Activated CD4-positive, alpha-beta T cell treated with anti-CD3 and anti-CD28 coated beads, Interleukin-2, amount 50 U/mL, for 48 hours (primary cell): ENCODE results near the gene SFXN5.
A peak's percentile ranks its signal among the peaks of the same experiment; 100 is the strongest.

ENCODE experiments used
- DNase-seq, 2 experiments: peaks; one replicate each; pipeline ENCODE4 v3.0.0-alpha.2; 2020

SFXN5 gene

DNA sequence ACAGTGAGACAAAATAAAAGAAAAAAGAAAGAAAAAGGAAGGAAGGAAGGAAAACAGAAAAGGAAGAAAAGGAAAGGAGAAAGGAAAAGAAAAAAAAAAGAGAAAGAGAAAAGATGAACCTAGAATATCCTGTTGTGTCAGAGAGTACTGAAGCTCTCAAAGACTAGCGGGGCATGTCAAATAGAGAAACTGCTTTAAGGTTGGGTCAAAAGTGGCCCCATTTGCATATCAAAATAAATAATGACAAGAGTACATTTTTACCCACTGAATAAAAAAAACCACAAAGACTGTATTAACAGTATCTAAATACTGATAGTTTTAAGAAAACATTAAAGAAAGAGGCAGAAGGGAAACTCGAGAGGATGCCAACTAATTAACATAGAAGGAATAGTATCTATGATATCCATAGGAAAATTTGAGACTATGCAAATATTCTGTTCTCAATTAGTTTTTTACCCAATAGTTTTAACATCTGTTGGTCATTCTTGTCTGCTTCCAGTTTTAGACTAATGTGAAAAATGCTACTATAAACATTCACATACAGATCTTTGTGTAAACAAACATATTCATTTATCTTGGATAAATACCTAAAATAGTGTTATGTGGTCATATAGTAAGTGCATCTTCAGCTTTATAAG lies 53.2 kb downstream of the SFXN5 start:
- DNase-seq = no peak

DNA sequence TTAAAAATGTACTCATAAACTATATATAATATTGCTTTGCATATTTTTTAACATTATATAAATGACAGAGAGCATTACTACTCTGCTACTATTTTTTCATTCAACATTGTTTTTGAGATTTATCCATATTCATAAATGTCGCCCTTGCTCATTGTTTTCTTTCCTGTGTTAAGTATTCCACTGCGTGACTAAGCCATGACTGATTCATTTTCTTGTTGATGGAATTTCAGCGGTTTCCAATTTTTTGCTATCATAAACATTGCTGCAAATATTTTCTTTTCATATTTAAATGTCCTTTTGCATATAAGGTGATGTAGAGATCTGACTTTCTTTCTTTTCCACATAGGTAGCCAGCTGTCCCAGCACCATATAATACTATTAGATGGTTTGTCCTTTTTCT lies 57.6 kb downstream of the SFXN5 start:
- DNase-seq = no peak

DNA sequence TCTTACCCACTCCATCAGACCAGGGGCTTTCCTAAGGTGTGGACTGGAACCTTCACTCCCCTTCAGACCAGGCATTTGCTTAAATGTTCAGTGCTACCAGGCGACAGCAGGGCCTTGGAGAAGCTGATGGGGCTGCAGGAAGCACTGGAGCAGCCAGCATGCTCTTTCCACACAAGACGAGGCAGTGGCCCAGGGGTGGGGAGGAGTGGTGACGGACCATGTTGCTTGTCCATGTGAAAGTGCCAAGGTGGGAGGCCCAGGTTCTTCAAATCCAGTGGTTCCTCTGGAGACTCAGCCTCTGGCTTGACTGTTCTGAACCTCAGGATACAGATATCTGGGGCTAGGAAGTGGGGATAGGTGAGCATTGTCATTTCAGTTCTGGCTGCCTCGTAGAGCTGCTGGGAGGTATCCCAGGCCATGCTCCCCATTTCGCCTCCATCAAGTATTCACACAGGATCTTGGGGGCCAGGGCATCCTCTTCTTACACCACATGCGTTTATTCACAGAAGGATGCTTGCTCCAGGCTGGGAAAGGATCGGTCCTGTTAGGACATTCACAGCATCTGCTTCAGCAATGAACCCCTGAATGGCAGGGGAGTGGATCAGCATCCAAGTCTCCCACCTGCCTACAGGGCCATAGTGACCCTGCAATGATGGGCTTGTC lies 62.2 kb downstream of the SFXN5 start:
- DNase-seq = no peak

DNA sequence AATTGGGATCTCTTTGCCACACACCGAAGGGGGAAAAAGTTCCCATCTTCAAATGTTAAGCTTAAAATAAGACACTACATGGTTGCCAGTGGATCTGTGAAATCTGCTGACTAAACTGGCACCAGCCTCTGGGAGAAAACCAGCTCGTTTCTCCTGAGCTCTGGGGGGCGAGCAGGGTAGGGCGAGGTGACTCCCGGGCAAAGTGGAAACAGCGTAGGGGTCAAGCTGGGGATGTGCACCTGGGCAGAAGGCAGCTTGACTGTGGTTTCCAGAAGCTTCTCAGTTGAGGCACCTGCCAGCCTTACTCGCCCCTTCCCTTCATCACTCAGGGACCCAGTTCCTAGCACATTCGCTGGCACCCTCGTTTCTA lies 62.8 kb downstream of the SFXN5 start:
- DNase-seq = no peak

DNA sequence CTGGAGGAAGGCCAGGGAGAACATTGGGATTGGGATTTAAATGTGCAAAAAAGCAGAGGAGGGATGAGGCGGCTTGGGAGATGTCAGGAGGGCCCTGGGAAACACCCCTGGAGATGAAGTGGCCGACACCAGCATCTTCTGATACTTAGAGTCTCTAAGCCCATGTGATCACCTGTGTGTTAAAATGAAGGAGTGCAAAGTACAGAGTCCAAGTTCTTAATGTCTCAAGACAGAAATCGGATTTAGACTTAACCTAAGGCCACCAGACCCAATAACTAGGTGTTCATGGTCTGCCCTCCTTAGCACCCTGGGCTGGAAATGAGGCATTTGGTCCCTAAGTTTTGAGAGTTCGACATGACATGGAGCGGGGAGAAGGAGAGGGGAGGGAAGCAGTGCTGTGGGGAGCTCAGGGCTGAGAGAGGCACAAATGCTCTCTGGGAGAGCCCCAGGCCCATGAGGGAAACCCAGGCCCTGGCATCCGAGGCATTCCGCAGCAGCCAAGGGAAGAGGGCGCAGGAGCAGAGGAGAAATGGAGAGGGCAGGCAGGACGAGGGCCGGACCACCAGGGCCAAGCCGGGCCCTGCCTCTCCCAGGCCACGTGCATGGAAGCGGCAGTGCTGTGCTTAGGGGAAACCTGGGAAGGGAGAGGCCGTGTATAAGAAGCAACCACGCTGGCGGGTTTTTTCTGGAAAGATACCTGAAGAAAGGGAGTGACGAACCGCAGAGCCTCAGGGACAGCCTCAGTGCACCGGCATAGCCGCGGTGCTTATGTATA lies 63.3 kb downstream of the SFXN5 start:
- DNase-seq = no peak

DNA sequence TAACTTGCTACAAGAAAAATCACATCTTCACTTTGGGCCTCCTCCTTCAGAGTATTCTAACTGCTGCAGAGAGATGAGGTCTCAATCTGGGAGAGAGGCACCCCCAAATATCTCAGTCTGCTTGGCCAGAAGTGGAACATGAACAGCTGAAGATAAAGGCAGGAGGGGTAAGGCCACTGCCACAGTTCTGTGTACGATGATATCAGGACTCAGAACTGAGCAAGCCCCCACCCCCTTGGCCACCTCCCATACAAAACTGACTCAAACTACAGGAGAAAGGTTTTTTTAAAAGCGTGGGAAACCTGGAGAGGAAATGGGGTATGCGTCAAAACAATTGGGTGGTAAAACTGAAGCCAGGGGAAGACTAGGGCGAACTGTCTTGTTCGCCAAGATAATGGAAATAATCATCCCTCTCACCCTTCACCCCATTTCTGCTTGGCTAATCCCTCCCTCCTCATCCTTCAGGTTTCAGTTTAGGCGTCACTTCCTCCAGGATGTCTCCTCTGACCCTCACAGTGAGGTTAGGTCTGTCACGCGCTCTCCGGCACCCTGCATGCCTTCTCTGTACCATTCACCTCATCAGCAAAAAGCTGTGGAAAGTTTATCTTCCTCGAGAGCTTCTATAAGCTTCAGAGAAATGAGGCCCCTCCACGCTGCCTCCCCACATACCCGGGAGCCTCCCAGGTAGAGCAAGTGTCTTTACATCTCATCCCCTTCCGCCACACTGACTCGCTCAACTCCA lies 64.4 kb downstream of the SFXN5 start:
- DNase-seq = no peak

DNA sequence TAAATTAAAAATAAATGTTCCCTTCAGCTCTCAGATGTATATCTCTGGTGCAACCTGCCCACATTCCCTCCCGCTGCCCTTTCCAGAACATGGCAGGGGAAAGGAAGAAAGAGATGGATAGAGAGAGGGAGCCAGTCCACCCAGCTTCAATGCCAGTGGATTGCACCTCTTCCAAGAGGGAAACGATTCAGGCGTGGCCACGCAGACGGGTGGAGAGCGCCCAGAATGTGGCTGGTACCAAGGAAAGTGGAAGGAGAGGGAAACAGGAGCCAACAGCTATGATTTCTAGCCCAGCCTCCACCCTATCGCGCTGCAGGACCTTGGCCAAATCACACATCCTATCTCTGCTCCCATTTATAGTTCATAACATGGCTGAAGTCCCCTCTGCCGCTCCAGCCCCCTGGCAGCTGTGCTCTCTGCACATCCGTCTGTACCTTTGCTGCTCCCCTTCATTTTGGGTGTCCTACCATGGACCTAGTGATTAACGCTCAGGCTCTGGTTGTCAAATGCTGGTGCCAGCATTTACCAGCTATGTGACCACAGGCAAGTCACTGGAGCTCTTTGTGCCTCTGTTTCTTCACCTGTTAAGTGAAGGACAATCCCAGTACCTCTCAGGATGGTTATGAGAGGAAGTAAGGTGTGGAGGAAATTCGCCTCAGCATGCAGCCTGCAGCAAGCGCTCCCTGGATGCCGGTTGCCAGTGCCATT lies 66.5 kb downstream of the SFXN5 start:
- DNase-seq = no peak

DNA sequence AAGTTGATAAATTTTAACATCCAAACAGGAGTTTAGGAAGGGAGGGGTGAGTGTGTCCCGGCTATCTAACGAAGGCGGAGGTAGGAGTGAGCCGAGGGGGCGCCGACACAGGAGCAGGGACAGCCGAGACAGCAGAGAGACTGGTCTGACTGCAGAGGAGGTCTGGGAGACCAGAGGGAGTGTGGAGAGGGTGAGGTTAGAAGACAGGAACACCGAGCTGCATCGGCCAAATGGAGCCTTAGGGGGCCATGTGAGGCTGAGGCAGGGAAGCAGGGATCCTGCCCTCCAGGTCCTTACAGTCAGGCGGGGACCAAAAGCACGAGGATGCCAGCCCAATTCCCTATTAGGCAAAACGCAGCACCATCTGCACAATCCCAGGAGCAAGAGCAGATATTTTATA lies 67.0 kb downstream of the SFXN5 start:
- no peak for DNase-seq

DNA sequence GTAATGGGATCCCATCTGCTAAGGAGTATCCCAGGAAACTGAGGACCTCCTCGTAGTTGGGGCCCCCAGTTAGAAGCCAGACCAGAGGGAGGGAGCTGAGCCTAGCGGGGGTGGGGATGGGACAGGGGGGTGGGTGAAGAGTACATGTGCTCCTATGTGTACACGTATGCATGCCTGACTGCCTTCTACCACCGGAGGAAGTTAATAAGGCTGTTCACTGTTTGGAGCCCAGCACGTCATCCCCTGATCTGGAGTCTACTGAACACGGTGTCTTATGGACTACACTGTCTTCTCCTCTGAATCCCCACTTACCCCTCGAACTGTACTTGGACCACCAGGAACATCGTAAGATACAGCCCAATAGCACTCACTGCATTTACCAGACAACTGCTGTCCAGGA lies 68.5 kb downstream of the SFXN5 start:
- DNase-seq = no peak

DNA sequence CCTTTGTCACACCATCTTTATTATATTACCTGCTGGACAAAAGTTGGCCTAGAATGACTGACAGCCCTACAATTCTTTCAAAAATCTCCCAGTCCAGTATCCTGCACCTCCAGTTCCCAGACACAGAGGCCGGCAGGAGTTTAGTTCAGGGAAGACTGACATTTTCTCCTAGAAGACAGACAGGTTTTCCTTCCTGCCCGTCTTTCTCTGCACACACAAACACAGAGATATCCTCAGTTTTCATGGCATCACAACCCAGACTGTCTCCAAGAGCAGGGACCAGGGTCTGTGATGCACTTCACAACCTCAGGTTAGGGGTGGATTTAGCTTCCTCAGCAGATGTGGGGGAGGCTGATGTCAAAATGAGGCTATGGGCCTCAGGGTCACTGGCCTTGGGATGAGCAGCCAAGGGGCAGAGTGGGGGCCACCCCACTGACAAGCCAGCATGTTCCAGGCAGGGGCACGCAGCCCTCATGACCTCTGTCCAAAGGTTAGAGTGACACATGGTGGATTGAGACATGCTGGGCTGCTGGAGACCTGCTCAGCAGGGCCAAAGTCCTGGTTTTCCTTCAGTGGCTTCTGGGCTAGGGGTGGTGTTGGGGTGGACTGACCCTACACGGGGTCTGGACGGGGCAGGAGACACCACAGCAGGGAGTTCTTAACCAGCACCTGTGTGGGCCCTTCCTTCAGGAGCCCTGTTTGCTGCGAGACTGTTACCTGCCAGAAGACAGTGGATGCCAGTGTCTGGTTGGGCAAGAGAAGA lies 70.5 kb downstream of the SFXN5 start:
- no peak for DNase-seq

DNA sequence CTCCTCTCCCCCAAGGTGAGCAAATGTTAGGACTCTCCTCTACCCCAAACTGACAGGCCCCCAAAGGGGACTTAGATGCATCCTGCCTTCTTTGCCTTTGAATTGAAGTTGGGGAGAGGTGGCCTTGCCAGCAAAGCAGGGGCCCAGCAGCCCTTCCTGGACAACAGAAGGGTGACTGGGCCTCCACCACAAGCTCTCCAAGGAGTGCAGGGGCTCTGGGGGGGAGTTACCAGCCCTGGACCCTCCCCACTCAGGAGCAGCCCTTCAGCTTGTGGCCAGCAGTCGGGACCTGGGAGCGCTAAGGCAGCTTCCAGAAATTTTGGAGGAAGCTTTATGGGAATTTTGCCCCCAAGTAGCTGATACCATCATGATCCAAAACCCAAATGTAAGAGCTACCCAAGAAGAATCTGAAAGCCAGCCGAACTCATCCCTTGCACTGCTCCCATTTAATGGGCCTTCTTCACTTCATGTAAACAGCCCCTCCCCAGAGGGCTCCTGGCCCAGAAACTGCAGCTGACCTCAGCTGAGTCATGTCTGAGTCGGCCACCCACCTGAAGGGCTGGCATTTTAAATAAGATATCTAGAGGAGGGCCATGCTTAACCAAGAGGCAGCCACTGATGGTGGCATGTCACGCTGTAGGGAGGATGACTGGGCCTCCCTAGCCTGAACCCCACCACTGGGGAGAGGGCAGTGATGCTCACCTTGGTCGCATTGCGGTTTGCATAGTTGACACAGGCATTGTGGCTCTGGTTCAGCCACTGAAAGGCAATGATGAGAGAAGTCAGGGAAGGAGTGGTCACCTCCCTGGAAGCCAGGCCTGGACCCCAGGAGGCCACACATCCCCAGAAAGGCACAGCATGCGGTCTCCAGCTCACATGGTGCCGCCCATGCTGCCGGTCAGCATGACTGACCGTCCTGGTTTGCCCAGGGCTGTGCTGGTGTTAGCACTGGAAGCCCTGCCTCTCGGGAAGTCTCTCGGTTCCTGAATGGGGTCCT lies 71.5 kb downstream of the SFXN5 start:
- no peak for DNase-seq

DNA sequence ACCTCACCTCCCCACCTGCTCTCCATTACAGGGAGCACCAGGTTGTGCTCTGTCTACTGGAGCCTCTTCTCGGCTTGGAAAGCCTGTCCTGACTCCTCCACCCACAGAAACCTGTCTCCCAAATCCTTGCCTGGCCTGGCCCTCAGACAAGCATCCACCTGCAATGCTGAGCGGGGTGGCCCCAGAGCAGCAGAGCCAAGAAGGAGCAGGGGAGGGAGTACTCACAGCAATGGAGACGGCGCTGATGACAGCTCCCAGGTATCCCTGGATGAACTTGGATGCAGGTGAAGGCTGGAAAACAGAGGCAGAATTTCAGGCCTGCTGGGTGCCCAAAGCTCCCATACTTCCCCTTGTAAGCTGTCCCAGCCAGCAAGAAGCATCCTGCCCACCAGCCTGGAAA lies 72.8 kb downstream of the SFXN5 start:
- DNase-seq = no peak

DNA sequence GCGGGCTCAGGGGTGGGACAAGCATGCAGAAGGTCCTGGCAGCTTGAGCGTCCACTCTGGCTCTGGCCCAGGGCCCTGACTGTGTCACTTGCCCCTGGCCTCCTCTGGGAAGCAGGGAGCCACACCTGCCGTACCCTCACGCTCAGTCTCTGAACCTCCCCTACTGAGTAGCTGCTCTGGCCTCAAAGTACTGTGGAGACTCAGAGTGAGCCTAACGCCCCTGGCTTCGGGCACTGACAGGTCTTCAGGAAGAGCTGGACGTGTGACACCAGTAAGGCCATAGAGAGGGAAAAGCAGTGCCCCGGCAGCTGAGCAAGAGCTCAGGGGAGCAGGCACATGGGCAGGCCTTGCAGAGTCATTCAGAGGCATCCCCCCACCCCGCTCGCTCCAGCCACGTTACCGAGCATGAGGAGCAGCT lies 73.3 kb downstream of the SFXN5 start:
- DNase-seq = no peak

DNA sequence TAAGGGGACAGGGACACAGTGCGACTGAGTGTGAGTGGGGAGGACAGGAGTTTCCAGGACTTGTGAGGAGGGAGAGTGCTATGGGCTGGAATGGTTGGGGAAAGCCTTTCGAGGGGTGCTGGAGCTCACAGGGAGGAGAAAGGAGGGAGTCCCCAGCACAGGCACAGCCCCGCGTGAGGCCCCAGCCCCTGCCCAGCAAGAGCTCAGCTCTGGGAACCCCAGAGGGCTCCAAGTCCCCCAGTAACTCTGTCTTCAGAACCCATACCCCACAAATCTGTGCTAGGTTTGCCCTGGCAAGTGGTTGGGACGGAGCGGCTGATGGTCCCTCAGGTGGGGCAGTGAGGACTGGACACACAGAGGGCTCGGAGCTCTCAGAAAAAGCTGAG lies 75.4 kb downstream of the SFXN5 start:
- no peak for DNase-seq

DNA sequence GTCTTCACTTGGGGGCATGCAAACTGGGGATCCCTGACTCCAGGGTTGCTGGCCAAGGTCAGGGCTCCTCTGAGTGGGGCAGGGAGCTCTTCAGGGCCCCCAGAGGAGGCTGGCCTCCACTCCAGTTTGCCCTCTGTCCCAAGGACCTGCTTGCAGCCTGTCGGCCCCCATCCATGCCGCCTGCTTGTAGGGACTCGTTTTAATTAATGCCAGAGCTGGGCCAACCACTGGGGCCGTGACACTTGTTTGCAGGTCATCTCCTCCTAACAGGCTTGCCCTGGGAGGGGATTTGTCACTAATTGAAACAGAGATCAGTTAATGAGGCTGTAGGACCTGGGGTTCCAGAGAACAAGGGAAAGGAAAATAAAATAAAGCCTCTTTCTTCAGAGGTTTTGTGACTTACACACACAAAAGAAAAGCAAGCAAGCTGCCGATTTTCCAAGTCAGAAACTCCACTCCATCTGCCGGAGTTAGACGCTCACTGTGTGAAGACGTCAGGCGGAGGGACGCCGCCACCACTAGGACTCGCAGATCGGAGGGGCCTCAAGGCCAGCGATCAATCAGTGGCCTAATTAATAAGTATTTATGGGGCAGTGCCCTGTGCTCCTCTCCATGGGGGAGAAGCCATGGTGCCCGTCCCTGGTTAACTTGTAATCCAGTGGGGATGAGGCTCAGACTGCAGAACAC lies 75.9 kb downstream of the SFXN5 start:
- no peak for DNase-seq

DNA sequence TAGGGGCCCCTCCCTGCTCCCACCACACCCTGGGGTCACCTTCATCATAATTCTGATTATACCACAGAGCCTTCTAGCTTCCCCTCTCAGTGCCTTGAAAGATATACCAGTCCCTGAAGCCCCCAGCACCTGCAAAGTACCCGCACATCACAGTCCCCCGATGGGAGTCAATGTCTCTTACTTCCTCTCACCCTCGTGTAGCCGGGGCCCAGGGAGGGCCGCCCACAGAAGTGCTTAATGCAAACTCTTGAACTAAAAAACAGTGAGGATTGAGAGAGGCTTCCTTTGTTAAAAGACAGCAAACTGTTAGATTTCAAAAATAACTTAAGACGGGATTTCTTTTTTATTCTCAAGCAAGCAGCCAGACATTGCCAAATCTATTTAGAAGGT lies 76.5 kb downstream of the SFXN5 start:
- DNase-seq = no peak

DNA sequence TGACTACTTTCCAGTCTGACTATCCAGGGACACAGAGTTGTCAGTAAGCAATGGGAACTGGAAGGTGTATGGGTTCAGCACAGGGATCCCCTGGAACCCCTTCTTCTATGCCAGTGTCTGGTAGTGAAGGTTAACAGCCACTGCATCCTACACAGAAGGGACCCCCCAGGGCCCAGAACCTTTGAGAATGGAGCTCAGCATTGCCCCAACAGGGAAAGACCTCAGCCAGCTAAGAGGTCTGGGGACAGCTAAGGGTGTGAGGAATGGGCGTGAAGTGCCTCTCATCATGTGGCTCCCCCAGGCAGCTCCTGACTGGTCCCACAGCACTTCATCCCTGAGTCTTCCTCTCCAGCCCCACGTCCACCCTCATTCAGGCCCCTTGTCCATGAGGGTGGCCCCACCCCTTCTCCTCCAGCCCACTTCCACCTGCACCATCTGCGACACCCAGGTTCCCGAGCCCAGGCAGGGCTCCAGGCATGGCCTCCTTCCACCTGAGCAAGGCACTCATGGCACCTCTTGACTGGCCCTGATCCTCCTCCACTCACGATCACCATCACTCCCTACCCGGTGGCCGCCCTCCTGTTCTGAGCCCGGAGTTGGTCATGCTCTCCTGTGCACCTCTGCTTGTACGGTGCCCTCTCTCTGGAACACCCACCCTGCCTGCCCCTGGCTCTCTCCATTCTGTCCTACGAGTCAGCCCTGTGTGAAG lies 77.1 kb downstream of the SFXN5 start:
- no peak for DNase-seq

DNA sequence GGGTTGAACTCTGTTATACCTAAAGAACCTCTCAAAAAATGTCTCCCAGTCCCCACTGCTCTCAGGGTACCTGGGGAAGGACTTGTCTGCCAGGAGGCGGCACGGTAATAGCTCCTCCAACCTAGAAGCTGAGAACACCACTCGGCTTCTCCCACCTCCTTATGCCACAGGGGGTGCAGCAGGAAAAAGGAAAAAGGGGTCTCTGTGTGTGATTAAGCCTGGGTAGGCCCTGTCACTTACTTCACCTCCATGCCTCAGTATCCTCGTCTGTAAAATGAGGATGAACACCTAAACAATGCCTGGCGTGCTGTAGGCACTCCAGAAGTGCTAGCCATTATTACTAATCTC lies 77.6 kb downstream of the SFXN5 start:
- no peak for DNase-seq

DNA sequence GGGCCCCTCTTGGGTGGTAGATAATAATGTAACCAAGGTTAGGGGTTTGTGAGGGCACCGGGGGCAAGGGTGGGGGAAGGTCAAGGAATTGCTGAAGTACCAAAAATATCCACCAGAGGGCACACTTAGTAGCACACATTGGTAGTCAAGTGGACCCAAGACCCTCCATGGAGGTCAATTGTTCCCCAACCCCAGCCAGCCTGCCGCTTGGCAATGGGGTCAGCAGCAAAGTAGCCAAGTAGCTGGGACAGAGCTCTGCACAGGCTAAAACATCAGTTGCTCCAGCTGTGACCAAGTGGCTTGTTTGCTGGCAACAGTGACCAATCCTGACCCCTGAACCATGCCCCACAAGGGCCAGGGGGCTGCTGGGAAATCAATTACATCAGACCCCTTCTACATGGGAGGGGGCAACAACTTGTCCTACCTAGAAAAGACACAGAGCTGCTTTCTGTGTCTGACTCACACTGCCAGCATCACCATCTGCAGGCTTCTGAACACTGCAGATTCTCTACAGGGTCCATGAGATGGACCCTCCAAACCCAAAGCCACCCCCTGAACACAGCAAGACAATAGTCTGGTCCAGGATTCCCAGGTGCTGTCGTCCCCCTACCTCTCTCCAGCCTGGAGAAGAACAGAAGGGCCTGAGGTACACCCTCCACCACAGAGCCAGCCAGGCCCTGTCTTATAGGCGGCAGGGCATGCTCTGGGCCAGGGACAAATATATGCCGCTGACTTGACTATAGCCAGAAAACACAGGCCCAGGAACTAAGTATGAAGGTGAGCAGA lies 78.2 kb downstream of the SFXN5 start:
- peak; percentile 31 to 34 for DNase-seq
